H9 (cell line): ENCODE results near the gene MICU1. TPM values are rescaled to one million over a fixed set of nuclear protein-coding genes. Genes with fewer than 3 reads are reported as not detected.

ENCODE experiments used
- DNase-seq: peaks from one replicate; pipeline ENCODE4 v3.0.0-alpha.2; 2017
- H2AFZ ChIP-seq: one replicate; pipeline ENCODE4 v1.6.1; 2013; ENCODE audit warnings: mild to moderate bottlenecking, low read length, control low read depth, moderate library complexity
- H2AK5ac ChIP-seq: 2 replicates; pipeline ENCODE4 v1.6.1; 2013; ENCODE audit warnings: low read length, control low read depth, mixed read lengths; ENCODE audit not compliant: insufficient read length
- H2BK120ac ChIP-seq: one replicate; pipeline ENCODE4 v1.6.1; 2013; ENCODE audit warnings: low read depth, mild to moderate bottlenecking, low read length, control low read depth, inconsistent platforms; ENCODE audit not compliant: poor library complexity, severe bottlenecking
- H2BK12ac ChIP-seq: 2 replicates; pipeline ENCODE4 v1.6.1; 2013; ENCODE audit warnings: low read length, control low read depth, mixed read lengths, low read depth; ENCODE audit not compliant: insufficient read length
- H2BK15ac ChIP-seq: 2 replicates; pipeline ENCODE4 v1.6.1; 2013; ENCODE audit warnings: low read depth, low read length, control low read depth
- H2BK20ac ChIP-seq: one replicate; pipeline ENCODE4 v1.6.1; 2013; ENCODE audit warnings: low read depth, mild to moderate bottlenecking, low read length, control low read depth, inconsistent platforms; ENCODE audit not compliant: poor library complexity, severe bottlenecking
- H2BK5ac ChIP-seq: 2 replicates; pipeline ENCODE4 v1.6.1; 2013; ENCODE audit warnings: low read length, control low read depth, mixed read lengths; ENCODE audit not compliant: insufficient read length
- H3K14ac ChIP-seq: 2 replicates; pipeline ENCODE4 v1.6.1; 2013; ENCODE audit warnings: low read length, control low read depth; ENCODE audit not compliant: insufficient read depth
- H3K18ac ChIP-seq: 2 replicates; pipeline ENCODE4 v1.6.1; 2013; ENCODE audit warnings: low read depth, mild to moderate bottlenecking, mixed read lengths, low read length, control low read depth; ENCODE audit not compliant: insufficient read length
- H3K23ac ChIP-seq: 2 replicates; pipeline ENCODE4 v1.6.1; 2013; ENCODE audit warnings: low read length, control low read depth, mixed read lengths, low read depth; ENCODE audit not compliant: insufficient read length
- H3K23me2 ChIP-seq: 2 replicates; pipeline ENCODE4 v1.6.1; 2013; ENCODE audit warnings: low read depth, mild to moderate bottlenecking, mixed read lengths, low read length, control low read depth; ENCODE audit not compliant: insufficient read length, poor library complexity, severe bottlenecking
- H3K27ac ChIP-seq: 2 replicates; pipeline ENCODE4 v1.5.1; 2013; ENCODE audit warnings: low read length, control low read depth, mixed read lengths, low read depth; ENCODE audit not compliant: insufficient read length
- H3K27me3 ChIP-seq: 2 replicates; pipeline ENCODE4 v1.6.1; 2013; ENCODE audit warnings: low read length, control low read depth, inconsistent platforms; ENCODE audit not compliant: insufficient read depth
- H3K4ac ChIP-seq: 2 replicates; pipeline ENCODE4 v1.6.1; 2013; ENCODE audit warnings: low read depth, mild to moderate bottlenecking, control low read depth, inconsistent platforms, low read length, moderate library complexity
- H3K4me1 ChIP-seq: 2 replicates; pipeline ENCODE4 v1.6.1; 2013; ENCODE audit warnings: low read length, control low read depth, inconsistent platforms; ENCODE audit not compliant: insufficient read depth
- H3K4me2 ChIP-seq: 2 replicates; pipeline ENCODE4 v1.6.1; 2013; ENCODE audit warnings: low read length, control low read depth, mixed read lengths; ENCODE audit not compliant: insufficient read length, insufficient read depth
- H3K56ac ChIP-seq: 2 replicates; pipeline ENCODE4 v1.6.1; 2013; ENCODE audit warnings: low read depth, mild to moderate bottlenecking, mixed read lengths, low read length, control low read depth; ENCODE audit not compliant: insufficient read length
- H3K79me1 ChIP-seq: 2 replicates; pipeline ENCODE4 v1.6.1; 2013; ENCODE audit warnings: low read depth, mild to moderate bottlenecking, moderate library complexity, low read length, control low read depth, inconsistent platforms; ENCODE audit not compliant: insufficient read depth, poor library complexity, severe bottlenecking
- H3K79me2 ChIP-seq: 2 replicates; pipeline ENCODE4 v1.6.1; 2013; ENCODE audit warnings: low read length, control low read depth, inconsistent platforms; ENCODE audit not compliant: insufficient read depth
- H3K9ac ChIP-seq: 2 replicates; pipeline ENCODE4 v1.6.1; 2013; ENCODE audit warnings: low read length, control low read depth, mixed read lengths; ENCODE audit not compliant: insufficient read length; ENCODE audit errors: extremely low read depth
- H3K9me3 ChIP-seq: one replicate; pipeline ENCODE4 v1.6.1; 2013; ENCODE audit warnings: low read depth, low read length, inconsistent platforms; ENCODE audit not compliant: control insufficient read depth
- H3T11ph ChIP-seq: one replicate; pipeline ENCODE4 v1.6.1; 2013; ENCODE audit warnings: mild to moderate bottlenecking, low read length, control low read depth, inconsistent platforms
- H4K20me1 ChIP-seq: one replicate; pipeline ENCODE4 v1.6.1; 2013; ENCODE audit not compliant: control insufficient read depth, insufficient read length, insufficient read depth
- H4K5ac ChIP-seq: 2 replicates; pipeline ENCODE4 v1.6.1; 2013; ENCODE audit warnings: low read depth, mild to moderate bottlenecking, mixed read lengths, low read length, control low read depth; ENCODE audit not compliant: insufficient read length
- H4K8ac ChIP-seq: replicated peaks from 2 replicates; pipeline ENCODE4 v1.6.1; 2013; ENCODE audit warnings: low read length, control low read depth, mixed read lengths, low read depth; ENCODE audit not compliant: insufficient read length
- H4K91ac ChIP-seq: 2 replicates; pipeline ENCODE4 v1.6.1; 2013; ENCODE audit warnings: low read depth, mild to moderate bottlenecking, moderate library complexity, mixed read lengths, low read length, control low read depth; ENCODE audit not compliant: insufficient read length
- H3K27ac Mint-ChIP-seq, 3 experiments: 2 replicates in 2 of 3; 3 replicates in 1 of 3; pipeline ENCODE4 v1.8.0; 2020 to 2021; ENCODE audit warnings: mixed read lengths in 3 of 3, mild to moderate bottlenecking in 1 of 3, moderate library complexity in 1 of 3
- H3K27me3 Mint-ChIP-seq: 2 replicates; pipeline ENCODE4 v1.8.0; 2021; ENCODE audit warnings: low read depth, mild to moderate bottlenecking, moderate library complexity, mixed read lengths
- H3K36me3 Mint-ChIP-seq, 3 experiments: 2 replicates in 2 of 3; 3 replicates in 1 of 3; pipeline ENCODE4 v1.8.0; 2020 to 2021; ENCODE audit warnings: low read depth in 3 of 3, mixed read lengths in 3 of 3; ENCODE audit not compliant: insufficient read depth in 1 of 3
- H3K4me1 Mint-ChIP-seq, 2 experiments: 2 replicates each; pipeline ENCODE4 v1.8.0; 2020; ENCODE audit warnings: mixed read lengths in 2 of 2
- H3K4me3 Mint-ChIP-seq, 2 experiments: 2 replicates in 1 of 2; 3 replicates in 1 of 2; pipeline ENCODE4 v1.8.0; 2020 to 2021; ENCODE audit warnings: mild to moderate bottlenecking in 2 of 2, mixed read lengths in 2 of 2, moderate library complexity in 1 of 2
- H3K9me3 Mint-ChIP-seq, 2 experiments: 2 replicates in 1 of 2; 3 replicates in 1 of 2; pipeline ENCODE4 v1.8.0; 2020; ENCODE audit warnings: mild to moderate bottlenecking in 2 of 2, mixed read lengths in 2 of 2, moderate library complexity in 1 of 2
- CTCF ChIP-seq: fragments of 200-600 bp; sonication (generic); conservative IDR thresholded peaks from 3 replicates; pipeline ENCODE4 v1.8.0; 2021; ENCODE audit warnings: antibody characterized with exemption, mild to moderate bottlenecking
- WGBS: extraction: QIAGEN DNeasy Blood & Tissue Kit; methylation state at CpG from one replicate; pipeline ENCODE4 v1.1.7; 2013; ENCODE audit warnings: missing lambda C conversion rate, low lambda C conversion rate, mixed read lengths; ENCODE audit not compliant: insufficient read length; ENCODE audit errors: extremely low coverage; 5-methylcytosine and 5-hydroxymethylcytosine counted together
- total RNA-seq: library from RNA; stranded (reverse); gene quantifications from 2 replicates; pipeline ENCODE4 v1.2.1, GENCODE V29; 2021

Gene MICU1
- total RNA-seq, 1 experiment from 2014 or later, result 33.2 TPM

DNA sequence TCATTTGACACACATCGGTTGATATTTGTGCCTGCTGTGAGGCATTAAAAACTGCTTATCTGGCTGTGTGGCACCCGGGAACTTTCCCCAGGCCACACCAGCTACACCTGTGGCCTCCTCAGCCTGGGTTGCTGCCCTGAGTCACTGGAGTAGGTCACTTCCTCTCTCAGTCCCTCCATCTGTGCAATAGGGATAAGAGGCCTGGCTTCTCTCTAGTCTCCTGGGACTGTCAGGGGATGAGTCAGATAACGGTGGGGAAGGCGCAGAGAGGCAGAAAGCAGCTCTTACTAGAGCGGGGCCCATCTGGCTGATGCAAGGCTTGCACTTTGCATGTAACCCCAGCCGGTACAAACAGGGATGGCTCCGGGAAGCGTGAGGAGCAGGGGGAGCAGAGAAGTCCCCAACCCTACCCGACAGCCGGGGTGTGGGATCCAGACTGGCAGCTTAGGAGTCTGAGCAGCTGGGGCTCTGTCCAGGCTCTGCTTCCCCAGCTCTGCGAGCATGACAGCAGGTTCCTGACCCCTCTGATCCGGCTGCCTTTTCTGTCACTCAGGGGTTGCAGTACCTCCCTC lies 305.1 kb downstream of the MICU1 start:
- Mint-ChIP-seq H3K36me3 (no peaks in the 10 kb centered on the region), H3K4me1 (peaks cover 37 to 47% of the 10 kb centered on the region in 2 experiments), H3K4me3 (peak overlapping the region in 1 of 2 experiments; percentile 60; a peak in 4 of 5 replicates), H3K9me3 (no peaks in the 10 kb centered on the region; a peak in 1 of 5 replicates), H3K27me3 (no peaks in the 10 kb centered on the region), H3K27ac (peak overlapping the region; percentile 97 to 99 (median 98))
- Histone ChIP-seq H3K9ac (no peak overlapping the region), H3K18ac (peak overlapping the region; percentile 80), H3K79me1 (no peaks in the 10 kb centered on the region), H2BK20ac (no peak overlapping the region), H4K8ac (no peak overlapping the region), H4K5ac (no peak overlapping the region), H3K23ac (no peak overlapping the region), H3K27me3 (no peaks in the 10 kb centered on the region), H3K56ac (no peak overlapping the region), H2BK12ac (no peak overlapping the region), H3K23me2 (peaks cover 3% of the 10 kb centered on the region), H3K79me2 (no peaks in the 10 kb centered on the region), H2BK15ac (no peak overlapping the region), H4K20me1 (no peaks in the 10 kb centered on the region), H3K14ac (peak overlapping the region; percentile 77), H3K9me3 (no peaks in the 10 kb centered on the region), H3K4ac (no peak overlapping the region), H2AK5ac (no peak overlapping the region), H3T11ph (no peak overlapping the region), H3K4me2 (no peak overlapping the region), H2AFZ (no peak overlapping the region), H3K27ac (peak overlapping the region; percentile 15), H3K4me1 (peaks cover 2% of the 10 kb centered on the region; the same call in 1 of the 2 replicates), H2BK120ac (no peak overlapping the region), H4K91ac (no peak overlapping the region), H2BK5ac (no peak overlapping the region)
- TF ChIP-seq CTCF, result no peak
- no CpG with 5 or more reads among the region's 12 CpGs for WGBS
- peak; percentile 87 for DNase-seq
